Skin of body (tissue), 3 donors: ENCODE results near the gene SCN11A. TPM values are rescaled to one million over a fixed set of nuclear protein-coding genes. Genes with fewer than 3 reads are reported as not detected.

Source experiments
- DNase-seq: peaks from one replicate; lab custom pipeline; 2025; lab: John Stamatoyannopoulos, UW
- small RNA-seq: library from RNA; depleted of rRNA; stranded (forward); fragments of <200 nt; gene quantifications from one replicate; pipeline ENCODE3, GENCODE V24; 2014; ENCODE audit warnings: low replicate concordance
- total RNA-seq: library from RNA; depleted of rRNA; stranded (reverse); fragments of >200 nt; gene quantifications from one replicate; pipeline ENCODE4 v1.2.3, GENCODE V29; 2014

SCN11A gene
- total RNA-seq, 1 donor from 2014 or later: 1.9 TPM

GRCh38 chr3:39005295-39005694 is 46.4 kb downstream of the SCN11A start:
- no peak for DNase-seq

Small RNA genes lying within 50 kb of the gene (small RNA-seq; reads per million reads assigned to genes)
- not detected for gene RNU6-1227P

Other genes starting within 250 kb of the SCN11A start
- not detected for gene SCN10A, start 235.7 kb downstream of the SCN11A start, total RNA-seq
- gene WDR48, start 72 bp upstream of the SCN11A start, total RNA-seq: 44.1 TPM
- gene GORASP1, start 55.7 kb upstream of the SCN11A start, total RNA-seq: 29.9 TPM
- gene TTC21A, start 55.7 kb upstream of the SCN11A start, total RNA-seq: 4.3 TPM
- gene CSRNP1, start 101.6 kb upstream of the SCN11A start, total RNA-seq: 27.8 TPM
- gene XIRP1, start 140.7 kb upstream of the SCN11A start, total RNA-seq: 11.8 TPM
- 1.5 TPM for gene CX3CR1, start 228.1 kb upstream of the SCN11A start, total RNA-seq